GM12873 (cell line): ENCODE data around the gene KCNC3.
A peak's percentile ranks its signal among the peaks of the same experiment; 100 is the strongest.

Experiments used
- TF ChIP-seq, protein P1 (sequence below): IDR thresholded peaks from 2 replicates; pipeline ENCODE4 v1.5.1; 2012; ENCODE audit warnings: low read depth, mild to moderate bottlenecking, moderate library complexity, low read length, control low read depth; ENCODE audit not compliant: insufficient read depth; ENCODE audit errors: missing control alignments

KCNC3 gene

DNA sequence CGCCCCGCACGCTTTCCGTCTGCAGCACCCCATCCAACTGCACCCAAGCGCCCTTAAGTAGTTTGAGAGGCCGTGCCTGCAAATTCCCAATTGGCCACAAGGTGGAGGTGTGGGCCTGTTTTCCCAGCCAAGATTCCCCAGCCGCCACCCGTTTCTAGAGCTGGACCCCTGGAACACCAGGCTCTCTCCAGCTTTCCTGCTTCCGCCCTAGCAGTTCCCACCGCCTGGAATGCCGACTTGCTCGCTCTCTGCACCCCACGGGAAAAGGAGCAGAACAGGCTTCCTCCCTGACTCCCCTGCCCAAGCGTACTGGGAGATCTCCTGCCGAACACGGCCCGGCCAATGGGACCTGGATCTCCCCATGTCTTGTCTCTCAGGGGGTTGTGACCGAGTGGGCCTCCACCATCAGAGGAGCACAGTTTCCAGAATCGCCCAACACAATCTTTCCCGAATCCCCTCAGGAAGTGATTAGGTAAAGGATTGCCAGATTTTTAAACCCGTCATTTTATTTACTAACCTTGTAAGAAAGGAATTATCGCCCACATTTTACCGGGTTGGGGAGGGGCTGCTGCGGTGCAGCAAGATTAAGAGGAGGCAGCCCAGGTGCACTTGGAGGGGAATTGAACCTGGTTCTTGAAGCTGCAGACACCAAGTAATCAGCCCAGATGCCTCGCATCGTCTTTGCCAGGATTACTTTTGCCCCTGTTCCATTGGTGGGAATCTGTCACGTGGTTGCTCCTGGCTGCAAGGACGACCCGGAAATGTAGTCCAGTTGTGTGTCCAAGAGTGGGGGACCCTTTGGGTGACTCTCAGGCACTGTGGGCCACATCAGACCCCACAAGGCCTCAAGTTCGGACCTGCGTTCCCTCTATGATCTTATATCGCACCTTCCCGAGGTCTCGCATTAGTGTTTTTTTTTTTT is 39.7 kb upstream of the KCNC3 start:
- TF ChIP-seq, protein P1, sequence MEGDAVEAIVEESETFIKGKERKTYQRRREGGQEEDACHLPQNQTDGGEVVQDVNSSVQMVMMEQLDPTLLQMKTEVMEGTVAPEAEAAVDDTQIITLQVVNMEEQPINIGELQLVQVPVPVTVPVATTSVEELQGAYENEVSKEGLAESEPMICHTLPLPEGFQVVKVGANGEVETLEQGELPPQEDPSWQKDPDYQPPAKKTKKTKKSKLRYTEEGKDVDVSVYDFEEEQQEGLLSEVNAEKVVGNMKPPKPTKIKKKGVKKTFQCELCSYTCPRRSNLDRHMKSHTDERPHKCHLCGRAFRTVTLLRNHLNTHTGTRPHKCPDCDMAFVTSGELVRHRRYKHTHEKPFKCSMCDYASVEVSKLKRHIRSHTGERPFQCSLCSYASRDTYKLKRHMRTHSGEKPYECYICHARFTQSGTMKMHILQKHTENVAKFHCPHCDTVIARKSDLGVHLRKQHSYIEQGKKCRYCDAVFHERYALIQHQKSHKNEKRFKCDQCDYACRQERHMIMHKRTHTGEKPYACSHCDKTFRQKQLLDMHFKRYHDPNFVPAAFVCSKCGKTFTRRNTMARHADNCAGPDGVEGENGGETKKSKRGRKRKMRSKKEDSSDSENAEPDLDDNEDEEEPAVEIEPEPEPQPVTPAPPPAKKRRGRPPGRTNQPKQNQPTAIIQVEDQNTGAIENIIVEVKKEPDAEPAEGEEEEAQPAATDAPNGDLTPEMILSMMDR: peak; percentile 83

DNA sequence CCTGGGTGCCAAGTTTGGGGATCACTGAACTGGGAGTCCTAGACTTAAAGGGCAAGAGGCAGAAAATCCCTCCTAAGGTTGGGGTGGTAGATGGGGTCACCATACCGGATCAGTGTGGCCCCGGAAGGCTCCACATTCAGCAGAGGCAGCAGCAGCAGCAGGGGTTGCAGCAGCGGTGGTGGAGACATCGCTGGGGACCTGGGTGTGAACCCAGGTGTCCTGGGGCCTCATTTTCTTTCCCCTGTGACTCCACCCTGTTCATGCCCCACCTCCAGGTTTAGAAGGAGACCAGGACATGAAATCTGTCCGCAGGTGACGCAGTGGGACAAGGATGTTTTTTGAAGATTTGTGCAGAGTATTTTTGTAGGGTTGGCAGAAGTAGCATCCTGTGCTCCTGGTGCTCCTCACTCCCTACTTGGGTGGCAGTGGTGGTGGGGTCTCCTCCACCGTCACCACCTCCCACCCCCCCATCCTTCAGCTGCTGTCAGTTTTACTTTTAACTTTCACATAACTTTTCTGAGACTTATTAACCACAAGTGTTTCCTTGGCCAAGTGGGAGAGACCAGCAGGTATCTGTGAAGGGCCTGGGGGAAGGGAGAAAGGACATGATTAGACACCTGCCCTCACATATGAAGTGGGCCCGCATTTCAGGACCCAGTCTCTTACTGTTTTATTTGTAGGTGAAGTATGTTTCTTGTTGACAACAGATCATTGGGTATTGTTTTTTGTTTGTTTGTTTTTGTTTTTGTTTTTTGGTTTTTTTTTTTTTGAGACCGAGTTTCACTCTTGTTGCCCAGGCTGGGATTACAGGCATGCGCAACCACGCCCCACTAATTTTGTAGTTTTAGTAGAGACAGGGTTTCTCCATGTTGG is 36.5 kb upstream of the KCNC3 start, which contains the start of gene NAPSA:
Gene NAPSA, minus strand, starts transcription at position 206 of the 873 bp plus-strand sequence. Its CDS starts 18 bp downstream, at position 188.
- TF ChIP-seq, protein P1: no peak

DNA sequence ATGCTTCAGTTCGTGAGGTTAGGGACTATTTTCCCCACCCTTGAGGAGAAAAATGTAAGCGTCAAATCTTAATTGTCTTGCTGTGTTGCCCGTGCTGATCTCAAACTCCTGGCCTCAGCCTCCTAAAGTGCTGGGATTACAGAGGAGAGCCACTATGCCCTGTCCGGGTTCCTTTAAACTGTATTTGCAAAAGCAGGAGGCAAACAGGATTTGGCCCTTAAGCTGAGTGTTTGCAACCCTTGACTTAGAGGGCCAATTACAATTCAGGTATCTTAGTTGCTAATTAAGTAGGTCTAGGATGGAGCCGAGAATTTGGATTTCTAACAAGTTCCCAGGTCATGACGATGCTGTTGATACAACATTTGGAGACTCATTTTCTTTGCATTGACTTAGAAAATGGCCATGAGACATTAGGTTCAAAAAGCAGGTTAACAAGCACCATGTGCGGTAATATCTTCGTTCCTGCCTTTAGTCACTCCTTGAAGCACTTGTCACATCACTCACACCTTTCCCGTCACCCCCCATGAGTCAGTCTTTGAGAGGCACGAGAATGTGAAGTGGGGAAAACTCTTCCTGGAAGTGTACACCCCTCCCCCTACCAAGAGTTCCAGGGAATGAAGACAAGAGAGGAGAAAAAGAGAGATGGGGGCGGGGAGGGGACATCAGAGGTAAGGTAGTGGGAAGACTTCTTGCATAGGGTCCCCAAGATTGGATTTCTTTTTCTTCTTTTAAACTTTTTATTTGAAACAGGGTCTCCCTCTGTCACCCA is 33.7 kb upstream of the KCNC3 start:
- TF ChIP-seq, protein P1: no peak

DNA sequence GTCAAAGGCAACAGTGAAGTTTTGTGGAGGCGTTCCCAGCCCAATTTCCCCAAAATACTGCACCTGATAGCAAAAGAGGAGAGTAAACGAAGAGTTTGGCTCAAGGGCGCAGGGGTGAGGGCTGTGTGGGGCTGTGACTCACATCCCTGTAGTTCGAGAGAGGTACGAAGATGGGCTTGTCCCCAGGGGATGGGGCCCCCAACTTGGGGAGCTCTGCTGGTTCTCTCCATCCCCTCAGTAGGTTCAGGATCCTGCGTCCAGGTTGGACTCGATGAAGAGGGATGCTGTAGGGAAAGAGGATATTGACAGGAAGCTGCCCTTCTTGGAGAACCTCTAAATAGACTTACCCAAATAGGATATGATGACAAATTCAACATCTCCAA is 32.8 kb upstream of the KCNC3 start:
- TF ChIP-seq, protein P1: no peak

DNA sequence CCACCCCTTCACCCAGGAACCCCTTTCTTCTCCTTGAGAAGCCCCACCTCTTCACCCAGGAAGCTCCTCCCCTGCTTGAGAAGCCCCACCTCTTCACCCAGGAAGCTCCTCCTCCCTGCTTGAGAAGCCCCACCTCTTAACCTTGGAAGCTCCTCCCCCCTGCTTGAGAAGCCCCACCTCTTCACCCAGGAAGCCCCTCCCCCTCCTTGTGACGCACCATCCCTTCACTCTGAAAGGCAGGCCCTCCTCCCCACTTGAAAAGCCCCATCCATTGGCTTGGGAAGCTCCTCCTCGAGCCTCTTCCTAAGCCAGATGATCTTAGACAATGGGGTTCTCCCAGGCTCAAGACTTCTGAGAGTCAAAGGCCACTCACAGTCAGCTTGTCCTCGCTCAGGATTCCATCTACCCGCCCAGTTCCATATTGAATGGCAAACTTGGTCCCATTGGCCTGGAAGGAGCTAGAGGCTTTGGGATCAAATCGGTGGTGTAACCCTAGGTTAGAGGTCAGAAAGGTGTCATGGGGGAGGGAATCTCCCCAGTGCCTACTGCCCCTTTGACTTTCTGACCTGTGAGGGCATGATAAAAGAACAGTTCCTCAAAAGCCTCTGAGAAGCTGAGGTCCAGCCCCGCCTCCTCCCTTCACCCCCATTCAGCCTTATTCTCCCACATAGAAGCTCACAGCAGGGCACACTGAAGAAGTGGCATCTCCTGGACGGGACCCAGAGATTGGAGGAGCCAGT is 32.3 kb upstream of the KCNC3 start:
- TF ChIP-seq, protein P1: no peak

DNA sequence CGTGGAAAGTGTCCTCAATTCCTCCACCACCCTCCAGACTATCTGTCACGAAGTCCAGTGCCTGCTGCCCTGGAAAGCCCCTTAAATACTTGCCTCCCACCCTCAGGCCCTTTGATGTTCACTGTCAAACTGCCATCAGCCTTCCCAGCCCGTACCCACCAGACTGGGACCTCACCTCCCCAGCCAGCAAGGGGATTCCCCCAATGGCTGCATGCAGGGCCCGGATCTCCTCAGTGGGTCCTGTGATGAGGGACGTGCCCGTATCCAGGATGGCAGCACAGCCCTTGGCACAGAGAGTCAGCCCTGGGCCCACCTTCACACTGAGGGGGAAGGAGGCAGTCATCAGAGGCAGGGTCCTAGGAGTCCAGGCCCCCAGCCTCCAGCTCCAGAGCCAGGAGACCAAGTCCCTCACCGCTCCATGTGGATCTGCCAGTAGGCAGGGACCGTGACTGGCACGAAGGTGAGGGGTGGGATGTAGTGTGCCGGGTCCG is 30.2 kb upstream of the KCNC3 start:
- TF ChIP-seq, protein P1: no peak
